GM19238 (cell line): ENCODE data around the gene SRGAP3.

Experiments used
- DNase-seq: peaks from one replicate; pipeline ENCODE4 v3.0.0; 2011; ENCODE audit warnings: low spot score; ENCODE audit not compliant: insufficient read length

Gene SRGAP3

DNA sequence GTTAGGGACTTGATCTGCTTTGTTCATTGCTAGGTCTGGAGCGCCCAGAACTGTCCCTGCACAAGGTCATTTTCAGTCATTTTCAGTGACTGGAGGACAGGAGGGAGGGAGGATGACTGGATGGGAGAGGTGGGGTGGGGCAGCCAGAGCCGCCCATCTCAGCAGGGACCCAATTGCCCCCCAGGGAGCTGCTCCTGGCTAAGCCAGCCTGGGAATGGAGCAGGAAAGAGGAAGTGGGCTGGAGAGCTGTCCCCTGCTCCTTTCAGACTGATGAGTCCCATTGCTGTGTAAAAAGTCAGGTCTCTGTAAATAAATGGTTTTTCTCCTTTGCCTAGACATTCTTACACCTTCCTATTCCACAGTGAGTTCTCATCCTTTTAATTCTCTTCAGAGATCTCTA lies 187.8 kb downstream of the SRGAP3 start:
- DNase-seq: no peak

DNA sequence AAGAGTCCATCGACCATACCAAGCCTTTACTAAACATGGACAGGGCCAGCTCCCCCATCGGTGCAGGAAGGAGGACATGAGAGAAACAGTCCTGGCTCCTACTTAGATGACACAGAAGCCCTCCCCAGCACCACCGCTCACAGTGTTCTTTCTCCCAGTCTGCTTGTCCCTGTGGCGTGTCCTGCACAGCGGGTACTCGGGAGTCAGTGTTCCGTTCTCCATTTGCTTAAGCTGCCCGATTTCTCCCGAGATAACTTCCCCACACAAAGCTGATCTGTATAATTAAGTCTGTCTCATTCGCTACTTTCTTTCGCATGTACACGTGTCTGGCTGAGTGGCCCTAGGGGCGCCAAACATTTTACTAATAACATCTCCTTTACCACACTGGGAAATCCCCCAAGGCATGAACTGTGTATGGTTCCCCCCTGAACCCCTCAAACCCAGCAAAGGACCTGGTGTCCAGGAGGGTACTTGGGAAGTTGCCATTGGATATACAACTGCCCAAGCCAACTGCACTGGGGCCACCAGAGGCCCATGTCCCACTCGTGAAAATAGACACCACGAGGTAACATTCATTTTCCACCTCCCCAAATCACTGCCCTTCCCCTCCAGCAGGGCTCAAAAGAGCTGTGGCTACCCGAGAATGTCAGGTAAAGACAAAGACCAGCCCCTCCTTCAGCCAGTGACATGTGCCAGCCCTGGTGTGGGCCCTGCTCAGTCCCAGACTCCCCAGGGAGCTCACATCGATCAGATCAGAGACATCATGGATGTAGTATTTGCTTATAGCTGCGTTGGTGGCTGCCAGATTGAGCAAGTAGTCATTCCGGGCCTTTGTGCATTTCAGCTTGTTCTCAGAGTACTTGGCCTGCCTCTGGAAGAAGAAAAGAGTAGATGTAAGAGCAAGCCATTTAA lies 189.7 kb downstream of the SRGAP3 start:
- no peak for DNase-seq

DNA sequence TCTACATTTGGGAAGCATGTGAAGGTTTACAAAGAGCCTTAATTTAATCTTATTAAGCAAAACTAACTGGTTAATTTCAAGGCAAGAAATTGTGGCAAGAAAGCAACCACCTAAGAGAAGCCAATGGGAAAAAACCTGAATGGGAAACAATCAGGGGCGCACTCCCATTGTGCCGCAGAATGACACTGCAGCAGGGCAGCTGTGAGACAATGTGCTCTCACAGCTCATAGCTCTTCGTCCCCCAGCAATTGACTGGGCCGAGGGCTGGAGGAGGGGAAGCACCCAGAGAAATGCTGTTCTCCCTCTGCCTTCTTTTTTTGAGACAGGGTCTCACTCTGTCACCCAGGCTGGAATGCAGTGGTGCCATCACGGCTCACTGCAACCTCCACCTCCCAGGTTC lies 192.9 kb downstream of the SRGAP3 start:
- no peak for DNase-seq

DNA sequence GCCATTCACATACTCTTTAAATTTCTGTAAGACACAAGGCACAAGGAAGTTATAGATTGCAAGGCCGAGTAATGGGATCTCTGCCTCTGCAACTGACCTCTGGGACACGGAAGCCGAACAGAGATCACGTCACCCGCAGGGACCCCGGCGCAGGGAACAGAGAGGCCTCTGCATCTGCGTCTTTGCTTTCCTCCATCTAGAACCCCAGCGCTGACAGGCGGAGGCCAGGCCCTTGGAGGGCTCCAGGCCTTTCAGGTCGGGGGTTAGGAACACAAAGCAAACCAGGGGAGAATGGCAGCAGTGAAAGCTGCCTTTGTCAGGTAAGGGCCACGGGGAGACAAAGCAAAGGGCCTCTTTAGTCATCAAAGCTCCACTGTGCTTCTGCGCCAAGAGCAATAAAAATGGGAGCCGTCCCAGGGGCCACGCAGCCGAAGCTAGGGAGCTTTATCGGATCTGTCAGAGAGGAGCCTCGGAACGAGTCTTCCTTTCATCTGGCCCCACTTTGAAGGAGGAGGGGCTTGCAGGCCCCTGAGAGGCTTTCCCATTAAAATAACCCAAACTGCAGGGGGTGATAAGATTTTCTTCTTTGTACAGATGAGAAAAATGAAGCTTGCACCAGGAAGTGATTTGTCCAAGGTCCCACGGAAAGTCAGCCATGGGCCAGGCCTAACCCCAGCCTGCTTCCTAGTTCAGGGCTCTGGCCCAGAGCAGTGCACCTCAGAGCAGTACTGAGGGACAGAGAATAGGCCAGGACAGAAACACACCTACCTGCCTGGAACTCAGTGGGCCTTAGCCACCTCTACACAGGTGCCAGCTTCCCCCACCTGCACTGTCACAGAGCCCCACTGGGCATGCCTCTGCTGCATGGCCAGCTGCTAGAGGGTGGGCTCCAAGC lies 201.7 kb downstream of the SRGAP3 start:
- no peak for DNase-seq

DNA sequence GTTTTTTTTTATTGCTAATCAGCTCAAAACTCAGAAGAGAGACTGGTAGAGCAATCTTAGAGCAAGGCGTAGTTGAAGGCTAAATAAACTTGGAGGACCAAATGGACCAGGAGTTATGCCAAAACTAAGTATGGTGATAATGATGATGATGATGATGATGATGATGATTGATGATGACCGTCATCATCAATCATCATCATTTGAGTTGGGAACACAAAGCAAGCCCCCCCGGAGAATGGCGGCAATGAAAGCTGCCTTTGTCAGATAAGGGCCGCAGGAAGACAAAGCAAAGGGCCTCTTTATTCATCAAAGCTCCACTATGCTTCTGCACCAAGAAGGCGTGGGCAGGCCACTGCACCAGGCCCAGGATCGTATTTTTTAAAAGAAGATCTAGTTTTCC lies 204.1 kb downstream of the SRGAP3 start:
- no peak for DNase-seq

DNA sequence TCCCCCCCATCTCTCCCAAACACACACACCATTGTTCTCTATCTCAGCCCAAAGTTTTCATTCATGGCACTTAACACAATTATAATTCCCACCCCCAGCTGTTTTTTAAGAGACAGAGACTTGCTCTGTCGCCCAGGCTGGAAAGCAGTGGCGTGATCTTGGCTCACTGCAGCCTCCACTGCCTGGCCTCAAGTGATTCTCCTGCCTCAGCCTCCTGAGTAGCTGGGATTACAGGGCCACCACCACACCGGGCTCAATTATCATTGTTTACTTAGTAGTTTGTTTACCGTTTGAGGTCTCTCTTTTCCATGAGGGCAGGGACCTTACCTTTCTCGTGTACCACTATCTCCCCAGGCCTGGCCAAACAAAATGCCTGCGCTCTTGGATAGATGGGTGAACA lies 206.4 kb downstream of the SRGAP3 start:
- DNase-seq: no peak

DNA sequence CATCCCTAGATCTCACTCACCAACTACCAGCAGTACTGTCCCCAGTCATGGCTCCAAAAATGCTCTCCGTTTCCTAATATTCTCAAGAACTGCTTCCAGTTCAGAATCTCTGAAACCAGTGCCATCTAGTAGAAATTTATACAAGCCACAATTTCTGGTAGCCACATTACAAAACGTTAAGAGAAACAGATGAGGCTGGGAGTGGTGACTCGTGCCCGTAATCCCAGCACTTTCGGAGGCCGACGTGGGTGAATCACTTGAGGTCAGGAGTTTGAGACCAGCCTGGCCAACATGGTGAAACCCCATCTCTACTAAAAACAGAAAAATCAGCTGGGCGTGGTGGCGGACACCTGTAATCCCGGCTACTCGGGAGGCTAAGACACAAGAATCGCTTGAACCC lies 207.8 kb downstream of the SRGAP3 start:
- no peak for DNase-seq

DNA sequence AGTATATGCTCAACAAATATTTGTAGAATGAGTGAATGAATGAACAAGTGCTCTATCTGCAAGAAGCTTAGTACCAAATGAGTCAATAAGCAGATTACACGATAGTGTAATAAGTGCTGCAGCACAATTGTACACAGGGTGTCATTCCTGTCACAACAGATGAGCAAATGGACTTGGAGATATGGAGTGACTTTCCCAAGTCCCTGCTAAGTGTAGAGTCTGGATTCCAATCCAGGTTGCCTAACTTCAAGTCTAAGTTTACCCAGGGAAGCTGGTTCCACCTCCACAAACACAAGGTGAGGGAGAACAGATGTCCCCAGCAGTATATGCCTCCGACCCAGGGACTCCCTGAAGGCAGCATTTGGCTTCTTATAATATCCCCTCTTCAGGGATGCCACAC lies 208.4 kb downstream of the SRGAP3 start:
- no peak for DNase-seq

DNA sequence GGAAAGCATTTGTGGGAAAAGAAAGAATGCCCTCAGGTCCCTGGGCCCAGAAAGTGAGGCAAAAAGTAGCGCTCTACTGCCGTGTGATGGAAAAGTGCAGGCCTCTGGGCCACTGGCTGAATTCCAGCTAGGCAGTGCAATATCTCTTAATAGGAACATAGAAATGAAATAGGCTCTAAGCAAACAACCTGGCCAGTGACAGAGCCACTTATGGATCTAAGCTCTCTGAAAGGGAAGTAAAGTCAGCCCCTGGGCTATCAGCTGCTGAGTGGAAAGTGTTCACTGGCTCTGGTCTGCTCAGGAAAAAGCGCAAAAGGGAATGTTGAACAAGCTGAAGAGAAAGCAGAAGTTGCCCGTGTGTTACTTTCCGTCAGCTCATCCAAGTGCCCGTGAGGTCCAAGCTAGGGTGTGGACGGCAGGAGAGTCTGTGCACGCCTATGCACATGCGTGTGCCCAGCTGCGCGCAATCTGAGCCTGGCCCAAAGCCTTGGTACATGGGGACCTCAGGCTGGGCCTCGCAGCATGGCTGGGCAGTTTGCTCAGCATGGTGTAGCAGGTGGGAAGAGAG lies 212.2 kb downstream of the SRGAP3 start:
- DNase-seq: no peak

DNA sequence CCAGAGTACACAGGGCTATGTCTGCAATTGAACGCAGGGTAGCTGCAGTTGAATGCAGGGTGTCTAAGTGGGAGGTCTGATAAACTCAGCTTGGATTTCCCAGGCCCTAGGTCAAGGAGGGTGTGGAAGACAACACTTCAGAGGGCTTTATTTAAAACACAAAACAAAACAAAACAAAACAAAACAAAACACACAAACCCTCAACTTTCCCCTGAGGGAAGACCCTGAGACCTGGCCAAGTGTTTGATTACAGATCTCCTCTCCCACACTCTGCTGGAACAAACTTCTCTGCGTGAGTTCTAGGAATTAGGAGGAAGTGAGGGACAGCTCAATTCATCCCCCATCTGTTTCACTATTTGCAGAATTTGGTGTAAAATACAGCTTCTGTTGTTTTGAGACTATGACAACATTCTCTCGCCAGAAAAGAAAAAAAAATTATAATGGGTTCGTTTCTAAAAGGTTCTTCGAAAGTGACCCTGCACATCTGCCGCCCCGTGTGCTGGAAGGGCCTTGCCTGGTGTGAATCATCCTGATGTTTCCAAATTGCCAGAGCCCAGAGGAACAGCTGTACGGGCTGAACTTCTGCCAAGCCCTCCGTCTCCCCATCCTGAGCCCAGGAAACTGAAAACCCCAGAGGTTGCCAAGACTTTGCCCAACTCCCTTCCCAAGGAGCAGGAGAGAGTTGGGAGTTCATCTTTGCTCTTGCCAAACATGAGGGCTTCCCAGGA lies 212.9 kb downstream of the SRGAP3 start:
- no peak for DNase-seq

DNA sequence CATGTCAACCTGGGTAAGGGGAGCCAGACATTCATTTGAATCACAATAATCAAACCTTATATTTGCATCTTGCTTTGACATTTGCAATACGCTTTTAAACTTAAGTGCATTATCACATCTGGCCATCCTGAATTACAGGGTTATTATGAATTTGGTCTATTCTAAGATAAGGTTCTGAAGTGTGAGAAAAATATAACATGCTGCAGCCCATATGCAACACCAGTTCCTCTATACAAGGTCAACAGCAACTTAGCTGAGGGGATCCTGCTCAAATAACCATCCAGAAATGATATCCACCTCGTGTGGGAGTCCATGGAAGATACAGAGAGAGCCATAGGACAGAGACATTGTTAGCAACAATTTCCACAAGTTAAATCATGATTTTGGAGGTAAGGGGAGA lies 213.5 kb downstream of the SRGAP3 start:
- DNase-seq: no peak

DNA sequence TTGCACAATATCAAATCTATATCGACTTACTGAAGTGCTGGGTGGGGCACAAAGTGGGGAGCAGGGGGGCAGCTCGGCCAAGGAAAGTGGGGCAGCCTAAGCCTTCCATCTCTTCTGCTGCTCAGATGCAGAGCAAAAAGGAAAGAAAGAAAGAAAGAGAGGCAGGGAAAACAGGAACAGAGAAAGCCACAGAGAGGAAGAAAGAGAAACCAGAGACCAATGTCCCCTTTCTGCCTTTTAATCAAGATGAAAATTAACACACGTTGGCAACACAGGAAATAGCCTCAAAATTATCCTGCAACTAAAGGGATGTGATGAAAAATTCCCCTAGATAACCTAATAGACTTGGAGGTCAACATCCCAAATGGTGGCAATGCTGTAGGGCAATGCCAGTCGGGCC lies 214.0 kb downstream of the SRGAP3 start:
- DNase-seq: no peak

DNA sequence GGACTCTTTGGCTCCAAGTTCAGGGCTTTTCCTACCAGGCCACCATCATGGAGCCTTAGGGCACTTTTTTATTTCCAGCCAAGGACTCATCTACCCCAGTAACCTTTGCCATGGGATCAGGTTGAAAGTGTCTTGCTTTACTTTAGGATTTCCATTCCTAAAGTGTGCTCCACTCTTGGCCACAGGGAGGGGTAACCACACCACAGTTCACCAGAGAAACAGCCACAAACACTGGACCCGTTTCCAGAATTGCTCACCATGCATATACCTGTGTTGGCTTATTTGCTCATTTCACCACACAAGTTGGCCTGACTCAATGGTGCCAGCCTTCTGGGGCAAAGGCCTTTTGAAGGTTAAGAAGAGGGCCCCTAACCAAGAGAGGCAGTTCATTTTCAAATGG lies 215.6 kb downstream of the SRGAP3 start:
- DNase-seq: no peak

DNA sequence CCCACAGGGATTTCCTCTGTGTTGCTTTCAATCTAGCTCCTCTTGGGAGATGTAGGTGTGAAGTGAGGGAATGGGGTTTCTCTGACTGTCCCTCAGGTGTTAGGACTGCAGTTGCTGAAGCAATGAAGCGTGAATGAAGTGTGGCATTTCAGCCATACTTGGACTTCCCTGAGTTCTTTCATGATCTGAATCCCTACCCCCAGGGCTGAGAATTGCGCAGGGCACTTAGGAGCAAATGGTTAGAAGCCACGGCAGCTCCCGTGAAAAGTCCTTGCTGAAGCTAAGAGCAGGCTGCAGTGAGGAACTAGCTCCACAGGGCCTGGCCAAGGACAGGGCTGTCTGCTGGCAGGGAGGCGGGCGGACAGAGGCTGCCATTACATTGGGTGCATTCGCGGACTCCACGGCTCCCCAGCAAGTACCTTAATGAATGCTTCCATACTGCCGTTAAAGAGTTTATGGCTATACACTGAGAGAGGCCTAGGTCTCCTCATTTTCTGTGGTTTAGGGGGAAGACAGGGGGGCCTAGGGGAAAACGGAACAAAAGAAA lies 217.1 kb downstream of the SRGAP3 start:
- no peak for DNase-seq

DNA sequence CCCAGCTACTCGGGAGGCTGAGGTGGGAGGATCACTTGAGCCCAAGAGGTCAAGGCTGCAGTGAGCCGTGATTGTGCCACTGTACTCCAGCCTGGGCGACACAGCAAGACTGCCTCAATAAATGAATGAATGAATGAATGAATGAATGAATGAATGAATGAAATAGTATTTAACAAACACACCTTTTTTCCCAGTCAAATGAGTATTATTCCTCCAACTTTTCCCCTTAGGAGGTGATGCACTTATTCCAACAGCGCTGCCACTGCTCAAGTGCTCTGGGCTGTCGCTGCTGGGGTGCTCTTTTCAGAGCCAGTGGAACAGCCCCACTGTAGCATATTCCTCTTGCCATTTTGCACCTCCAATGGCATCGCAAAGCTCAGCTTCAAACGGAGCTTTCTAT lies 219.4 kb downstream of the SRGAP3 start:
- DNase-seq: no peak

DNA sequence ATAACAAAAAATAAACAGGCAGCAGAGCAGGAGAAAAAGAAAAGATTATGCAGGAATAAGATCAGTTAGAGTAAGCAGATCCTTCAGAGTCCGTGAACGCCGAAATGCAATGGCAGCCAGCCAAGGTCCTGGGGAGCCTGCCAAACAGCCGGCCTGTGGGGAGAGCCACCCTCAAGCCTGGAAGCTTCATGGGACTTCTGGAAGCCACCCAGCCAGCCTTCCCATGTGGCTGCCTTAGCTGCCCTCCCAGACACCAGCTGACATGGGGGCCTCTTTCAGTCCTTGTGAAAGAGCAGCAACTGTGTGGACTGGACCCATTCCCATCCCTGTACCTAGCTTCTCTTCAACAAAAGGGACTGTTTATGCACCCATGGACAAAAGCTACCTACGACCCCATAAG lies 221.3 kb downstream of the SRGAP3 start:
- DNase-seq: no peak

DNA sequence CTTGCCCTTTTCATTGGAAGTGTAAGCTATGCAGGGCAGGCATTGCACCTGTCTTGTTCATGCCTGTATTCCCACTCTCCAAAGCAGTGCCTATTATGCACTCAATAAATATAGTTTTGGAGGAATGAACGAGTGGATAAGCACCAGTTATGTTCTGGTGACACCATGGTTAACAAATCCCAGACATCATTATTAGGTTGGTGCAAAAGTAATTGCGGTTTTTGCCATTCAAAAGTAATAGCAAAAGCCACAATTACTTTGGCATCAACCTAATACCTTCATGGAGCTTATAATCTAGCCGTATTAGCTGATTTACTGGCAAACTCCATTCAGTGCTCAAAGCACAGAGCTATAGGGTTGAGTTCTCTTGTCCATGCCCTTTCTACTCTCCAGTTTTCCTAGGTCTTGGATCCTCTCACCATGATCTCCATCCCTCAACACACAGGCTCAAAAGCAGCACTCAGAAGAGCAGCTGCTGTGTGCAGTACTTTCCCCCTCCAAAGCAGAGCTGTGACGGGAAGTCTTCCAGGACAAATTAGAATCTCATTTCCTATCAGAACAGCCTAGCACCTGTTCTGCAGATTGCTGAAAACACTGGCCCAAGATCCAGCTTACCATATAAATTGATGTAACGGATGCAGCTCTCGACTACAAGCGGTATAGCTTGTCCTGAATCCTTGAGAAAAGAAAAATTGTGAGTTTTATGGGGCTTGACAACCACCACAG lies 223.0 kb downstream of the SRGAP3 start:
- DNase-seq: no peak

DNA sequence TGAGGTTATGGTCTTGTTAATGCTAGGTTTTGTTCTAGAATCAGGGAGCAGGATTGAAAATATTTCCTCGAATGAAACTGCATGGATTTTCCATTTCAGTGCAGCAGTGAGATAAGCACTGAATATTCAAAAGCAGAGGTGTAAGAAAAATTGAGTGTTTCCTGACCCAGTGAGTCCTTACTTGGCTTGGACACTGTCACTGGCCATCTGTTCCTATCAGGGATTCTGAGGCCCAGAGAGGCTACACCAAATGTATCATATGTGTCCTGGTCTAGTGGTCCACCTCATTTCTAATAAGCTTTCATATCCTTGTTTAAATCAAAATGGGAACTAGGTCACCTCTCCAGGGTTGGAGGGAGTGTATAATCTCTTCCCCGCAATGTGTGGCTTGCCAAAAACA lies 225.1 kb downstream of the SRGAP3 start:
- no peak for DNase-seq

DNA sequence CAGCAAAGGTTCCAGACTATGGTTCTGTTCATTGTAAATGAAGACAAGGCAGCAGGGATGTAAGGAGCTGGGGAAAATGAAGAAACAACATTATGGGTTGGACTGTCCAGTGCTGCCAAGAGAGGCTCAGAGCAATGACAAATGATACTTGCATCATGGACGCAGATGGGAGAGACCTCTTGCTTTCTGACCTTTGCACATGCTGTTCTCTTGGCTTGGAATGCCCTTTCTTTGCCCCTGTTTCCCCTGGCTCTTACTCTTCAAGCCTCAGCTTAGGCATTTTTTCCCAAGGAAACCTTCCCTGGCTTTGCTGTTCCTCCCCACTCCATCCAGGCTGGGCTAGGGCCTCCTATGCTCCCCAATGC lies 226.2 kb downstream of the SRGAP3 start:
- DNase-seq: no peak
